Prostate gland (tissue), 2 donors: Measurements from ENCODE around the gene ERAS.

Source experiments
- CTCF ChIP-seq, 4 experiments: fragments of 200-600 bp in 2 of 4; fragments of 450-650 bp in 2 of 4; sonication (generic) in 2 of 4; IDR thresholded peaks; 1 replicate in 3 of 4; 2 replicates in 1 of 4; pipeline ENCODE4 v1.5.1; 2016 to 2019; ENCODE audit warnings: antibody characterized with exemption in 4 of 4, mild to moderate bottlenecking in 2 of 4, moderate library complexity in 2 of 4
- POLR2A ChIP-seq: fragments of 450-650 bp; IDR thresholded peaks from one replicate; pipeline ENCODE4 v1.6.1; 2016; ENCODE audit warnings: antibody characterized with exemption, mild to moderate bottlenecking
- POLR2AphosphoS5 ChIP-seq: sonication (generic); formaldehyde crosslinking; IDR thresholded peaks from one replicate; pipeline ENCODE4 v1.6.1; 2017; ENCODE audit warnings: antibody characterized with exemption

GRCh38 chrX:48792219-48792618 is 34.1 kb upstream of the ERAS start:
- TF ChIP-seq POLR2AphosphoS5, result no peak
- no peak for TF ChIP-seq CTCF (IDR thresholded peaks at IDR 0.05)
- no peak for TF ChIP-seq POLR2A
